HTERT RPE-1 (cell line): Measurements from ENCODE around the gene SNX12.

Source experiments
- in situ Hi-C: fragments of 300-500 bp; cut with MboI; formaldehyde crosslinking; loops from 4 replicates; pipeline ENCODE4 v1.14.3; 2020; ENCODE audit warnings: low sequenced_read_pairs

The SNX12 gene

DNA sequence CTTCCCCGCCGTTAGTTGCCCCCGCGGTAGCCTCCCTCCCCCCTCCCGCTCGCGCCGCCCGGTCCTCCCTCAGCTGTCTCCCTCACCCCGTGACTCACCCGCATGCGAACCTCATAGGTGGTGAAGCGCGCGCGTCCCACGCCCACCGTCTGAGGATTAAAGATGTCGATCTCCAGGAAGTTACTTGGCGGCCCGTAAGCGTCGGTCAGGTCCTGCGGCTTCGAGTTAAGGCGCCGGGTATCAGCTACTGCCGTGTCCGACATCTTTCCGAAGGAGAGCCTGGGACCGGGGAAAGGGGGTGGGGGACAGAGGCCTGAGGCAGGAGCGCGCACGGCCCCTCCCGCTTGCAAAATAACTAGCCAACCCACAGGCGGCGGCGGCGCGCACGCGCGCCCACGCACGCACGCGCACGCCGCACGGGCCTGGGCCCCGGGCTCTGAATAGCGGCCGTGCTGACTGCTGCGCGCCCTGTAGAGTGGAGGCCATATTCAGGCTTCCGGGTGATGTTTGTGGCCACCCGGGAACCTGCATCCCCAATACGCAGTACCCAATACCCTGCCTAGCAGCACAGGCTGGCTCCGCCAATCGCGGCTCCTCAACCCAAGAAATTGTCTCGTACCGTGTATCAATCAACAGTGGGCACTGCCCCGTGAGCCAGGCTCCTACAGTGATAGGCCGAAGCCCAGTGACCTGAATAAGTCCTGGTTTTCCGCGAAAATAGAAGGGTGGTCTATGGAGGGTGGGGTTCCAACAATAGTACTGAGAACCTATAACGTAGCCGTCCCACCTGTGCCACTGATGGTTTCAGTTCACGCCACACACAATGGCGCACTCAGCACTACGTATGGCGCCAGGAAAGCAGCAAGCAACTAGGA is at the start of gene SNX12:
Gene SNX12, minus strand, starts transcription at position 291 of the 875 bp plus-strand sequence. Its CDS starts 28 bp downstream, at position 263.
- in situ Hi-C loops = no loop called here

DNA sequence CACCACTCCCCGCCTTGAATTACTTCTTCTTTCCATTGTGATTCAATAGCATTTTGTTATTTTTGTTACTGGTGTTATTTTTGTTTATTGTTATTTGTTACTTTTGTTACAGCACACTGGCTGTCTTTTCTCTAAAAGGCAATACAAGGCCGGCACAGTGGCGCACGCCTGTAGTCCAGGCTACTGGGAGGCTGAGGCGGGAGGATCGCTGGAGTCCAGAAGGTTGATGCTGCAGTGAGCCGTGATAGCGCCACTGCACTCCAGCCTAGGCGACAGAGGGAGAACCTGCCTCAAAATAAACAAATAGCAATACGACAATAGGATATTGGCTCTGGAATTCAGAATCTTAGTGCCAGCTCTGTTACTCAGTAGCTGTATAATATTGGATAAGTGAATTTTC is 49.2 kb upstream of the SNX12 start:
- in situ Hi-C loops = no loop called here

DNA sequence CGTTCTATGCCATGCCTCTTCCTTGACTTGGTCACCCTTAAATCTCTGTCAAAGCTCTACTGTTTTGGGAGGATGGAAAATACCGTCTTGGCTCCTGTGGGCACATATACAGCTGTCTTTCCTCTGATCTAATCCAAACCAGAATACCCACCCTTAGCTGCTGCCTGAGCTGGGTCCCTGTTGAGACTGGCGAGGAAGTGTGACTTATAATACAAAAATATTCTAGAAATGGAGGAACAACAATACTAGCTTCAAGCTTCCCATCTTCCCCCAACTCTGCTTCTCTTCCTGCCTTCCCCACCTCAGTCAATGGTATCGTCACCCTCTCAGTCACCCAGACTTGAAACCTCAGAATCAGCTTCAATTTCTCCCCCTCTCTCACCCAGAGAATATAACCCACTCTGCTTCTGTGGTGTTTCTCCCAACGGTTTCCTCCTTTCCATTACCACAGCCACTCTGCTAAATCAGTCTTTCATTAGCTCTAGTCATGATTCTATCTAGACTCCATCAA is 43.8 kb upstream of the SNX12 start:
- in situ Hi-C loops = no loop called here

DNA sequence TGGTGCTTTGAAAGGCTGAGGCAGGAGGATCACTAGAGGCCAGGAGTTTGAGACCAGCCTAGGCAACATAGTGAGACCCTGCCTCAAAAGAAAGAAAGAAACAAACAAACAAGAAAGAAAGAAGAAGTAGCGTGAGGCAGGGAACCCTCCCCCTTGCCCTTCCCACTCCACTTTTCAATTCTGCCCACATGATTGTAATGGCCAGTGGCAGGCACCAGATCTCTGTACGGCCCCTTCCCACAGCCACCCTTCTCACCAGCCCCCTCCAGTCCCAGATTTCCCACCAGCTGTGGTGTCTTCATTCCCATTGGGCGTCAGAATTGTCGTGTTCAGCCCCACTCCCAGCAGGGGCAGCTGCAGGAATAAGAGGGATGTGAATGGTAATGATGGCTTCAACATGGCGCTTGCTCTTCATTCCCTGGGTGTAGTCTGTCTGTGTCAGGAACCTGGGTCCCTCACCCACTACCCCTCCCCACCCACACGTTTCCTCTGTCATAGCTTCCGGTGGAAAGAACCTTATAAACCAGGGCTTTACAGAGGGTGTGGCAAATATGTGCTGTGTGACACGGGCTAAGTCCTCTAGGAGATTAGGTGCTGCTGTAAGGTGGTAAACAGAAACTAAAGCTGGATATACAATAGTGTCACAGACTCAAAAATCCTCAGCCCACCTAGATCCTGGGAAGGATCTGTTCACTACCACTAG is 43.2 kb upstream of the SNX12 start, which contains the start of gene IL2RG:
Gene IL2RG, minus strand, starts transcription at position 437 of the 703 bp plus-strand sequence. Its CDS starts 38 bp downstream, at position 399.
- in situ Hi-C loops = no loop called here

DNA sequence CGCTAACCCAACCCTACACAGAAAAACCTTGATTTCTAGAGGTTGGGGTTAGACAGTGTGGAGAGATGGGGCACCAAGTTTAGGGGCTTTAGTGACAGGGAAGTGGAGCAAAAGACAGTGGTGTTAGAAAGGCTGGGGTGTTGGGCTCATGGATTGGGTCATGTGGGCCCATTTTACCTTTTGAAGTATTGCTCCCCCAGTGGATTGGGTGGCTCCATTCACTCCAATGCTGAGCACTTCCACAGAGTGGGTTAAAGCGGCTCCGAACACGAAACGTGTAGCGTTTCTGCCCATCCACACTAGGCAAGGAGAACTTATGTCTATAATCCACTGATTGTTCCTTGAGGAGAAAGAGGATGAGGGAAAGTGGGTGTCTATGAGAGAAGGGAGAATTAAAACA is 40.9 kb upstream of the SNX12 start:
- in situ Hi-C loops = no loop called here

DNA sequence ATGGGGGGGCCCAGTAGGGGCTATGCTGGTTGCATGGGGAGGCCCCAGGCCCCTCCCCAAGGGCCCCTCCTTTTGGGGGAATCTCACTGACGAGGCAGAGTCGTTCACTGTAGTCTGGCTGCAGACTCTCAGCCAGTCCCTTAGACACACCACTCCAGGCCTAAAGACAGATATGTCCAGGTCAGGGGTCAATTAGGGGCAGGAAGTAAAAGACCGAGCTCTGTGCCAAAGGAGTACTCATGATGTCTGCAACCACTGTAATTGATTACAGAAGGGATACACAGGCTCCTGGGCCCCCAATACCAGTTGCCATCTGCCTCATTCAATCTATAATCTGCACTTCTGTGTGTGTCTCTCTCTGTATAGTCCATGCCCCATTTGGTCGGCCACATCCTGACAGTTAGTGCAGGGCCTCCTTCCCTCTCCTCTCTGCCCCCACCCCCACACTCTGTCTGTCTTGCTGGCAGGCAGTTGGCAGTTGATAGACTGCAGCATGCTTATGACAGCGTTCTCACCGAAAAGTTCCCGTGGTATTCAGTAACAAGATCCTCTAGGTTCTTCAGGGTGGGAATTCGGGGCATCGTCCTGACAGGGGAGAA is 39.7 kb upstream of the SNX12 start:
- in situ Hi-C loops = no loop called here

DNA sequence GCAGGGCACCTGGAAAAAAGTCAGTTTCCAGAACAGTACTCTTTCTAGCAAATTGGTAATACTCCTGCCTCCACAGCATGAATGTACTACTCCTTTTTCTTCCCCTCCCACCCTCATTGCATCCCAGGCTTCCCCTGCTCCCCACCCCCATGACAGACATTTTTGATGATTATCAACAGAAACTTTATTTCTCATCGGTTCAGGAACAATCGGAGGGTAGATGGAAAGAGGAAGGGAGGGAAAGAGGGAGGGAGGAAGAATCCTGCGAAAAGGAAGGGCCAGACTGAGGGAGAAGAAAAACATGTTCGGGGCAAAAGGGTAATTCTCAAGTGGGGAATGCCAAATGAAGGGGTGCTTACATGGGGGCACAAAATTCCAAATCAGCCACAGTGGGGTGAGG is 39.1 kb upstream of the SNX12 start:
- in situ Hi-C loops = no loop called here

DNA sequence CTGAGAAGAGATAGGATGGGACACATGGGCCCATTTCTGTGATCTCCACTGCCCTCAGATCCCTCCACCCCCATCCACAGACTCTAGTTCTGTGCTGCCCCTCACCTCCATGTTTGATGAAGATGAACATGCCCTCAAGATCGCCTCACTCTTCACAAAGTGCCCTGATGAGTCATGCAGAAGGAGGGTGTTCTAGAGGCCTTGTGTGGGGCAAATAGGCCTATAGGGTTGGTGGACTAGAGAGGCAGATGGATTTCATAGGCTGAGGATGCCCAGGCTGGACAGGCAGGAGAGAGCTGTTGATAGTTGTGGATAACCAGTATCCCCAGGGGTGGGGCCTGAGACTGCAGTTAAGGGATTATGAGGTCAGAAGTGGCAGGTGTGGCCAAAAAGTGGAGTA is 38.3 kb upstream of the SNX12 start, which contains the start of gene CXorf65:
Gene CXorf65, minus strand, starts transcription at position 314 of the 400 bp plus-strand sequence. Its CDS starts 184 bp downstream, at position 130.
- in situ Hi-C loops = no loop called here

DNA sequence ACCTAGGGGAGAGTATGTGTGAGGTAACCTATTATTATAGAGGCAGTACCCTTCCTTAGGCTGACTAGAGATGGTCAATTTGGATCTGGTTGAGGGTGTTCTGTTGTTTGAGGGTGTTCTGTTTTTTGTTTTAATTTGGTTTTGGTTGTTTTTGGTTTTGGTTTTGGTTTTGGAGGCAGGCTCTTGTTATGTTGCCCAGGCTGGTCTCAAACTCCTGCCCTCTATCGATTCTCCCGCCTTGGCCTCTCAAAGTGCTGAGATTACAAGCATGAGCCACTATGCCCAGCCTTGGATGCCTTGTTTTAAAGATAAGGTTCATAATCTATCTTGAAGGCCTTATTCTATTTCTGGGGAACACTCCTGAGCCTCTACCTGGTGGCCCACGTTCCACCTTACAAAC is 37.5 kb upstream of the SNX12 start:
- in situ Hi-C loops = no loop called here

DNA sequence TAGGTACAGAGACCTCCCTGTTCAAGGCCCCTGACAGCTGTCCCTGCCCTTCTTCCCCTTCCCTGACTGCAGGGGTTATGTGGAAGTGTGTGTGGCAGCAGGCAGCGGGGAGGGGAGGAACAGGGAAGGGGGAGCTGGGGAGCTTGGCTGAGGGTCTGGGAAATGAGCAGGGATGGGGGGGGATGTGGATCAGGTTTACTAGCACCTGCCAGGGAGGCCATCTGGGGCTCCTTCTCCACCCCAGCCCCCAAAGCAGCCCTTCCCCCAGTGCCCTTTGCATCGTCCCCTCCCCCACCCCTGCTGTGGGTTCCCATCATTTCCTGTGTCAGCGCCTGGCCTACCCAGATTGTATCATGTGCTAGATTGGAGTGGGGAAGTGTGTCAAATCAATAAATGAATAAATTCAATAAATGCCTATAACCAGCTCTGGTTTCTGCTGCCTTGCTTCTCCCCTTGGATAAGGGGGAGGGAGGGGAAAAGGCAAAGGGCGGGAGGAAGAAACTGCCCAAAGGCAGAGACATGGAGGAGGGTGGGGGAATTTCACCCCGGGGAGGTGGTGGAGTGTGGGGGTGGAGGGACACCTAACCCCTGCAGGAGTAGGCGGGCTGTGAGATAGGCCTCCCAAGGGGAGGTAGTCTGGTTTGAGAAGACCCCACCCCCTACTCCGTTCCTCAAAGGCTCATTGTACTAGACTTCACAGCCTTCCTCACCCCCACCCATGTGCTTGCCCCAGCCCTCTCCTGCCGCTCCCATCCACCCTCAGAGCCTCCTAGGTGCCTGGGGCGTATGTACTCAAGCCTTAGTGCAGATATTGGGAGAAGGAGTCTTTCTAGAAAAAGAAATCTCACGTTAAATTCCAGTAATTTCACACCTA is 35.2 kb upstream of the SNX12 start:
- in situ Hi-C loops = no loop called here

DNA sequence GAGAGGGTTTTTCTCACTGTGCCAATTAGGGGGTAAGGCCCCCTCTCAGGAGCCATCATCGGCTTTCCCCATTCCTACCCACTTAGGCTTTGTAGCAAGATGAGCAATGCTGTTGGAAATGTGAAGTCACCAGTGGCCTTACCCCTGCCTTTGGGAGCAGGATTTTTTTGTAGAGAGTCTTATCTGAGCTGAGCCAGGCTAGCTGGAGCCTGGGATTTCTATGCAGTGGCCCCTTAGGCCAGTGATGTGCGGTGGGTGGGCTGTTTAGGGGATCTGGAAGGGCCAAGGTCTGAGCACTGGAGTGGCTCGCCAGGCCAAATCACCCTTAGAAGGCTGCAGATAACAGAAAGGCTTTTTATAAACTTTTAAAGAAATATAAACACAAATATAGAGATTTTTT is 34.2 kb upstream of the SNX12 start:
- in situ Hi-C loops = no loop called here

DNA sequence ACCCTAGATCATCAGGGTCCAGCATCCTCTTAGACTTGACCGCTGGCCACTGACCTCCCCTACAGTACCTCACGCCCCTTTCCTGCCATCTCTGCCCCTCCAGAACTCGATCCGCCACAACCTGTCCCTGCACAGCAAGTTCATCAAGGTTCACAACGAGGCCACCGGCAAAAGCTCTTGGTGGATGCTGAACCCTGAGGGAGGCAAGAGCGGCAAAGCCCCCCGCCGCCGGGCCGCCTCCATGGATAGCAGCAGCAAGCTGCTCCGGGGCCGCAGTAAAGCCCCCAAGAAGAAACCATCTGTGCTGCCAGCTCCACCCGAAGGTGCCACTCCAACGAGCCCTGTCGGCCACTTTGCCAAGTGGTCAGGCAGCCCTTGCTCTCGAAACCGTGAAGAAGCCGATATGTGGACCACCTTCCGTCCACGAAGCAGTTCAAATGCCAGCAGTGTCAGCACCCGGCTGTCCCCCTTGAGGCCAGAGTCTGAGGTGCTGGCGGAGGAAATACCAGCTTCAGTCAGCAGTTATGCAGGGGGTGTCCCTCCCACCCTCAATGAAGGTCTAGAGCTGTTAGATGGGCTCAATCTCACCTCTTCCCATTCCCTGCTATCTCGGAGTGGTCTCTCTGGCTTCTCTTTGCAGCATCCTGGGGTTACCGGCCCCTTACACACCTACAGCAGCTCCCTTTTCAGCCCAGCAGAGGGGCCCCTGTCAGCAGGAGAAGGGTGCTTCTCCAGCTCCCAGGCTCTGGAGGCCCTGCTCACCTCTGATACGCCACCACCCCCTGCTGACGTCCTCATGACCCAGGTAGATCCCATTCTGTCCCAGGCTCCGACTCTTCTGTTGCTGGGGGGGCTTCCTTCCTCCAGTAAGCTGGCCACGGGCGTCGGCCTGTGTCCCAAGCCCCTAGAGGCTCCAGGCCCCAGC is 32.7 kb upstream of the SNX12 start:
- in situ Hi-C loops = no loop called here

DNA sequence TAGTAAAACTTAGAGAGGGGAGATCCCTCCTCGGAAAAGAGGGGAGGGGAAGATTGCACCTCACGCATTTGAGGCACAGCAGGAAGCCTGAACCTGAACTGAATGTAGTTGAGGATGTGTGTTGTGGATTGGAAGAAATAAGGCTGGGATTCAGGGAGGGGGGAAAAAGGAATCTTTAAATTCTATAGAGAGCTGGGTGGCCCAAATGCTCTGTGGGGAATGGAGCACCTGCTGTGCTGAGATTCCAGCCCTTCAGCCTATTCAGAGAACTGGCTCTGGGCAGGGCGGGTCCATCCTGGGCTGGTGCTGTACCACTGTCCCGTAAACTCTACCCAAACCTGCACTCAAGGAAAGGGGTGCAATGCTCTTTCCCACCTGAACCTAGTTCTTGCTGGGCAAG is 31.6 kb upstream of the SNX12 start:
- in situ Hi-C loops = no loop called here

DNA sequence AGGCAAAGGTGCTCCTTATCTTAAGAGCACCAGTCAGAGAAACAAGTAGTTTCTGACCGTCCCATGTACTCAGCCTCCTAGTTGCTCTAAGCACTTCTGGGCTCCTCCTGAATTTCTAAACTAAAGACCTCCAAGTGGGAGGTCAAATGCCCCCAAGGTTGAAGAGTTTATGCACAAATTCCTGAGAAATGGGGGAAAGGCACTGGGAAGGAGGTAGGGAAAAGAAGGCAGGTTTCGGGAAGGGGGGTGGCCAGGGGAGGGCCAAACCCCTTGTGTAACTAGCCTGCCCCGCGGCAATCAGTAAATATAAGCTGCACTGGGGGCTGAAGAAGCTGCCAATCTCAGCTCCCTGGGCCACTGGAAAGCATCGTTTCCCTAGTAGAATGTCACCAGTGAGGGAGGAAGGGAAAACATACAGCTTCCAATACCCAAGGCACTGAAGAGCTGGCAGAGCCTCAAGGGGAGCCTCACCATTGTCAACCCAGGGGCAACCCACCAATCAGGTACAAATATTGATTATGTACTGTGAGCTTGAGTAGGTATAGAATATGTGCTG is 30.9 kb upstream of the SNX12 start:
- in situ Hi-C loops = no loop called here

DNA sequence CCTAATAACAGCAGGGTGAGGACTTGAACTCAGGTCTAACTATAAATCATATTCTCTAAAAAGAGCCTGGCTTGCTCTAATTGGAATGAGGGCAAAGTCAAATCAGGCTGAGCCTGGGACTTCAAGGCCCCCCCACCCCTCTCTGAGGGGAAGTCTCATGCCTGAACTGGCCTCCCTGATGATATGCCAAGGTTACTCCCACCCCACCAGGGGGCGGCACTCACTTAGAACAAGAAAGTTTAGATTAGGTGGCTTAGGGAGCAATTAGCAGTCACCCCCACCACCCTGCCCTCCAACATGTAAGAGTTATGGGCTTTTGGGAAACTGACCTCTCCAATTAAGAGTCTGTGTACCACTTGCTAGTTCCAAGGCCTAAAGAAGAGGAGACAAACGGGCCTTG is 30.2 kb upstream of the SNX12 start:
- in situ Hi-C loops = no loop called here

DNA sequence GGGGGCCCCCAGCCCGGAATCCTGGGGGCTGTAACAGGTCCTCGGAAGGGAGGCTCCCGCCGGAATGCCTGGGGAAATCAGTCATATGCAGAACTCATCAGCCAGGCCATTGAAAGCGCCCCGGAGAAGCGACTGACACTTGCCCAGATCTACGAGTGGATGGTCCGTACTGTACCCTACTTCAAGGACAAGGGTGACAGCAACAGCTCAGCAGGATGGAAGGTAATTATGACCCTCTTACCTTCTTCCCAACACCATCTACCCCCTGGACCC is 28.6 kb upstream of the SNX12 start:
- in situ Hi-C loops = no loop called here

DNA sequence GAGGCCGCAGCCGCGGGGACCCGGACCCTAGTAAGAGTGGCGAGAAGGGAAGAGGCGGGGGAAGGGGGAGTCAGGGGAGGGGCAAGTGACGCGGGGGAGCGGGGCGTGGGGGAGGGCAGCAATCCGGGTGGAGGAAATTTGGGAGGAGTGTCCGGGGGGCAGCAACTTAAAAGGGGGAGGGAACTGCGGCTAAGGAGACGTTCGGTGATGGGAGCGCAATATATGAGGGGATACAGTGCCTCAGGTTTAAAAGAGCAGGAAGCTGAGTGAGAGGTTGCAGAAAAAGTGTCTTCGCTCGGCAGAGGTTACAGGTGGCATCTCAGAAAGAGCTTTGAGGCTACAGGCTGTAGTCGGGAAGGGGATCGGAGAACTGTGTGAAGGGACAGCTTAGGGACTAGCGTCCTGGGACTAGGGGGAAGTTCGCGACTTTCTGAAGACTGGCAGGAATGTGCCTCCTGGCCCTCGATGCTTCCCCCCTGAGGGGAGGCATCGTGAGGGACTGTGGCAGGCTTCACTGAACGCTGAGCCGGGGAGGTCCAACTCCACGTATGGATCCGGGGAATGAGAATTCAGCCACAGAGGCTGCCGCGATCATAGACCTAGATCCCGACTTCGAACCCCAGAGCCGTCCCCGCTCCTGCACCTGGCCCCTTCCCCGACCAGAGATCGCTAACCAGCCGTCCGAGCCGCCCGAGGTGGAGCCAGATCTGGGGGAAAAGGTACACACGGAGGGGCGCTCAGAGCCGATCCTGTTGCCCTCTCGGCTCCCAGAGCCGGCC is 28.0 kb upstream of the SNX12 start:
- in situ Hi-C loops = no loop called here

DNA sequence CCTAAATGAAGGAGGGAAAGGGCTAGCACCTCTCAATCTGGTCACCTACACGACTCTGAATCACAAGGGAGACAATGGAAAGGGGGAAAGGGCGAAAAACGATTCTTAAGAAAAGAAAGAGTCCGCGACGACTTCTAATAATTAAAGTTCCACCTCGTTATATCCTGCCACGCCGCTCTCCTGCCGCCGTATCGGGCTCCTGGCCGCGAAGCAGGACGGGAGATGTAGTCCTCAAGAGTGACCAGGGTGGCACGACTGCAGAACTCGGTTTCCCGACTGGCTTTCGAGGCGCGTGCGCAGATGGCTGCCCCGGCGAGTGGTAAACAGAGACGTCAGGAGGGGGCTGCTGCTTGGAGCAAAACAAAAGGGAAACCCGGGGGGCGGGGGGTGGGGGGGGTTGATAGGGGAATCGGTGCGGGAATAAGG is 27.4 kb upstream of the SNX12 start, which contains the start of gene FOXO4:
Gene FOXO4, plus strand, starts transcription at position 297 of the 426 bp plus-strand sequence. CDS start 678 bp downstream, outside the sequence.
- in situ Hi-C loops = no loop called here
